GM20000 (cell line): ENCODE data around the gene SYNGR1.
"Not testable (repeated sequence)": the region's sequence is repeated elsewhere in the genome, so short reads cannot be mapped to it uniquely, and the experiment has no call there.

Experiments
- DNase-seq: peaks from one replicate; pipeline ENCODE4 v3.0.0; 2012; ENCODE audit warnings: low spot score
- TF ChIP-seq, protein P1 (sequence below): IDR thresholded peaks from 2 replicates; pipeline ENCODE4 v1.5.1; 2012; ENCODE audit warnings: mild to moderate bottlenecking, control low read depth; ENCODE audit errors: extremely low read depth, missing control alignments

SYNGR1 gene

DNA sequence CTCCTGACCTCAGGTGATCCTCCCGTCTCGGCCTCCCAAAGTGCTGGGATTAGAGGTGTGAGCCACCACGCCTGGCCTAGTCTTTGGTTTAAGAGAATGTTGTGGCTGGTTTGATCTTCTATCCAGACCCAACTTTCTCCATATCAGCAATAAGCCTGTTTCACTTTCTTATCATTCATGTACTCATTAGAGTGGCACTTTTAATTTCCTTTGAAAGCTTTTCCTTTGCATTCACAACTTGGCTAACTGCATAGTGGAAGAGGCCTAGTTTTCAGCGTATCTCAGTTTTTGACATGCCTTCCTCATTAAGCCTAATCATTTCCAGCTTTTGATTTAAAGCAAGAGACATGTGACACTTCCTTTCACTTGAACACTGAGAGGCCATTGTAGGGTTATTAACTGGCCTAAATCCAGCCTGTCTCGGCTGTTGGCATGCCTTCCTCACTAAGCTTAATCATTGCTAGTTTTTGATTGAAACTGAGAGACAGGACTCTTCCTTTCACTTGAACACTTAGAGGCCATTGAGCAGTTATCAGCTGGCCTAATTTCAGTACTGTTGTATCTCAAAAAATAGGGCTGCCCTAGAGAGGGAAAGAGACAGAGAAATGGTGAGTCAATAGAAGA is 17.2 kb upstream of the SYNGR1 start:
- TF ChIP-seq, protein P1, sequence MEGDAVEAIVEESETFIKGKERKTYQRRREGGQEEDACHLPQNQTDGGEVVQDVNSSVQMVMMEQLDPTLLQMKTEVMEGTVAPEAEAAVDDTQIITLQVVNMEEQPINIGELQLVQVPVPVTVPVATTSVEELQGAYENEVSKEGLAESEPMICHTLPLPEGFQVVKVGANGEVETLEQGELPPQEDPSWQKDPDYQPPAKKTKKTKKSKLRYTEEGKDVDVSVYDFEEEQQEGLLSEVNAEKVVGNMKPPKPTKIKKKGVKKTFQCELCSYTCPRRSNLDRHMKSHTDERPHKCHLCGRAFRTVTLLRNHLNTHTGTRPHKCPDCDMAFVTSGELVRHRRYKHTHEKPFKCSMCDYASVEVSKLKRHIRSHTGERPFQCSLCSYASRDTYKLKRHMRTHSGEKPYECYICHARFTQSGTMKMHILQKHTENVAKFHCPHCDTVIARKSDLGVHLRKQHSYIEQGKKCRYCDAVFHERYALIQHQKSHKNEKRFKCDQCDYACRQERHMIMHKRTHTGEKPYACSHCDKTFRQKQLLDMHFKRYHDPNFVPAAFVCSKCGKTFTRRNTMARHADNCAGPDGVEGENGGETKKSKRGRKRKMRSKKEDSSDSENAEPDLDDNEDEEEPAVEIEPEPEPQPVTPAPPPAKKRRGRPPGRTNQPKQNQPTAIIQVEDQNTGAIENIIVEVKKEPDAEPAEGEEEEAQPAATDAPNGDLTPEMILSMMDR = no peak

DNA sequence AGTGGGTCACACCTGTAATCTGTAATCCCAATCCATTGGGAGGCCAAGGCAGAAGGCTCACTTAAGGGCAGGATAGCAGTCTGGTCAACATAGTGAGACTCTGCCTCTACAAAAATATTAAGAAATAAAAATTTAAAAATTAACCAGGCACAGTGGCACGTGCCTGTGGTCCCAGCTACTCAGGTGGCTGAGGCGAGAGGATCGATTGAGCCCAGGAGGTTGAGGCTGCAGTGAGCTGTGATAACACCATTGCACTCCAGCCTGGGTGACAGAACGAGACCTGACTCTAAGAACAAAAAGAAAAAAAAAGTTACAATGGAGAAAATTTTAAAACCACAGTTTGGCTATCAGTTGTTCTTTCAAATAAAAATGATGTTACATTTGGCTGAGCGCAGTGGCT is 13.4 kb upstream of the SYNGR1 start:
- TF ChIP-seq, protein P1 = no peak
- DNase-seq = no peak

More for the DNA sequence above, 17.2 kb upstream of the SYNGR1 start:
- no peak for DNase-seq

DNA sequence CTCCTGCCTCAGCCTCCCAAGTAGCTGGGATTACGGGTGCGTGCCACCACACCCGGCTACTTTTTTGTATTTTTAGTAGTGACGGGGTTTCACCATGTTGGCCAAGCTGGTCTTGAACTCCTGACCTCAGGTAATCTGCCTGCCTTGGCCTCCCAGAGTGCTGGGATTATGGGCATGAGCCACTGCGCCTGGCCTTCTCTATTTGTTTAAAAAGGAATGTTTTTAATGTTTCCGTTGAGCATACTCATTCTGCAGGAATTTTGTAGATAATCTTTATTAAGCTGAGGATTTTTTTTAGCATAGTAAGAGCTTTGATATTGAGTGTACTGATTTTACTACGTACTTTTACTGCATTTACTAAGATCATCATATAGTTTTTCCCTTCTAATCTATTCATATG is 10.0 kb upstream of the SYNGR1 start:
- DNase-seq = not testable (repeated sequence)

DNA sequence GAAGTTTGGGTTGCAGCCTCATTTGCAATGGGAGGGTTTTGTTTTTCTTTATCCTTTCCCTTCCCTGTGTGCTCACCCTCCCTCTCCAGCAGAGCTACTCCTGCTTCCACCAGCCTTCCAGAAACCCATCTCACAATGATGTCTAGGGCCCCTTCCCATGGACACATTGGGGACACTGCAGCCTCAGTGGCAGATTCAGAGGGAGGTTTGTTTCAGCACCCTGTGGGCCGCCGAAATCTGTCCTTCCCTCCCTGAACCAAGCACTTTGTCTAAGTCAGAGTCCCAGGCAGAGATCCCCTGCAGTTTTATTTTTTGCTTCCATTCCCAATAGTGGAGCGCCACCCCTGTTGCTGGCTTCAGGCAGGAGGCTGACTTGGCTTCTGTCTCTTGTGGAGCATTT is 8.6 kb upstream of the SYNGR1 start:
- DNase-seq = no peak
- TF ChIP-seq, protein P1 = no peak

DNA sequence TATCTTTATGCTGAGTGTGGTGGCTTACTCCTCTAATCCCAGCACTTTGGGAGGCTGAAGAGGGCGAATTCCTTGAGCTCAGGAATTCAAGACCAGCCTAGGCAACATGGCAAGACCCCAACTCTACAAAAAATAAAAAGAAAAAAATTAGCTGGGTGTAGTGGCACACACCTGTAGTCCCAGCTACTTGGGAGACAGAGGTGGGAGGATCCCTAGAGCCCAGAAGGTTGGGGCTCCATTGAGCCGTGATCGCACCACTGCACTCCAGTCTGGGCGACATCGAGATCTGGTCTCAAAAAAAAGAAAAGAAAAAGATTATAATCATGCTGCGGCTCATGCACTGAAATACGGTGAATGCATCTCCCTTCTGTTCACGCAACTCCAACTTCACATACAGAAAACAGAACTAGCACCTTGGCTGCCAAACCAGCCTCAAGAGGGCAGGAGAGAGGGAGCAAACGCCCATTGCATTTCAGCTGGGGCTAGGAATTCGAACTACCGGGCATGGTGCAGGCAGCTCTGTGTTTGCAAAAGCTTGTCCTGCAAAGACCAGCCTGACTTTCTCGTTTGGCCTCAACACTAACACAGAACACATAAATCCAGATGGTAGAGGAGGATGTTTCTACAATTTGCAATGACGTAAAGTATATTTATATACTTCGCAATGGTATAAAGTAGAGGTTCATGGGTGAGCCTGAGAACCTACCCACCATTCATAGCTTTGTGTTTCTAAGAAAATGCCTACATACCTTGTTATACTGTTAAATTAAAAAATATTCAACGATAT is 6.3 kb upstream of the SYNGR1 start:
- peak; percentile 74 for DNase-seq
- TF ChIP-seq, protein P1 = peak; percentile 81

DNA sequence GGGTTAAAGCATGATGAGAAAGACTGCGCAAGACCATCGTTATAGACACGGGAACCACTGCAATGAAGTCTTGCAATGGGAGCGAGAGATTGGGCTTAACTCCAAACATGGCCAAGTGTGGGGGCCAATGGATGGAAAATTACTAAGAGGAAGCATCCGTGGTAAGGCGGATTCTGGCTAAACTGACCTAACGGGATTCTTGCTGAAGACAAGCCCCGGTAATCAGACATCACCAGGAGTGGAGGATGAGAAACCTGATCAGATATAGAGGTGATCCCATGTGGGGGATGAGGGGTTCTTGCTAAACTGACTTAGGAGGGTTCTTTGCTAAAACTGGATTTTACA is 5.8 kb upstream of the SYNGR1 start:
- TF ChIP-seq, protein P1 = no peak
- no peak for DNase-seq

DNA sequence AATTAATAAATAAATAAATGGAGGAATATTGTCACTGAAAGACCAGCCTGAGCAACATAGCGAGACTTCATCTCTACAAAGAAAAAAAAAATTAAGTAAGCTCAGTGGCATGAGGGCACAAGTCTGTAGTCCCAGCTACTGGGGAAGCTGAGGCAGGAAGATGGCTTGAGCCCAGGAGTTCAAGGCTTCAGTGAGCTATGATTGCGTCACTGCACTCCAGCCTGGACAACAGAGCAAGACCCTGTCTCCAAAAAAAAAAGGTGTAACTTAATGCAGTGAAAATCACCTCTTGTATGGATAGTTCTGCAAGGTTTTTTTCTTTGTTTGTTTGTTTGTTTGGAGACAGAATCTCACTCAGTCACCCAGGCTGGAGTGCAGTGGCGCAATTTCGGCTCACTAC is 4.6 kb upstream of the SYNGR1 start:
- no peak for DNase-seq
- TF ChIP-seq, protein P1 = no peak
